RKO (cell line): ENCODE measurements around the gene ZNF205.
"Not testable (repeated sequence)": the region's sequence is repeated elsewhere in the genome, so short reads cannot be mapped to it uniquely, and the experiment has no call there.

ENCODE experiments used
- DNase-seq: peaks from one replicate; pipeline ENCODE4 v3.0.0-alpha.2; 2016; ENCODE audit warnings: low spot score

The ZNF205 gene

GRCh38 chr16:3134338-3135125 is 22.1 kb downstream of the ZNF205 start, which contains the start of gene ZNF213:
Gene ZNF213, plus strand, starts transcription at chr16:3135029. Its CDS starts 2,252 bp downstream, at chr16:3137281.
- DNase-seq: peak; percentile 98

- no peak for DNase-seq
Measured at GRCh38 chr16:3135126-3135715, 22.8 kb downstream of the ZNF205 start.

GRCh38 chr16:3137267-3137666 is 24.9 kb downstream of the ZNF205 start:
- DNase-seq: no peak

- no peak for DNase-seq
Measured at GRCh38 chr16:3138342-3138741, 26.0 kb downstream of the ZNF205 start.

- DNase-seq: no peak
Measured at GRCh38 chr16:3138823-3139426, 26.5 kb downstream of the ZNF205 start.

- not testable (repeated sequence) for DNase-seq
Measured at GRCh38 chr16:3139561-3139960, 27.2 kb downstream of the ZNF205 start.

- DNase-seq: no peak
Measured at GRCh38 chr16:3140603-3141427, 28.4 kb downstream of the ZNF205 start.

- no peak for DNase-seq
Measured at GRCh38 chr16:3141781-3142311, 29.5 kb downstream of the ZNF205 start.

- no peak for DNase-seq
Measured at GRCh38 chr16:3142327-3142726, 29.9 kb downstream of the ZNF205 start.

- DNase-seq: no peak
Measured at GRCh38 chr16:3142770-3143169, 30.4 kb downstream of the ZNF205 start.

GRCh38 chr16:3143189-3143588 is 30.8 kb downstream of the ZNF205 start:
- no peak for DNase-seq

- DNase-seq: no peak
Measured at GRCh38 chr16:3143598-3144320, 31.4 kb downstream of the ZNF205 start.

- DNase-seq: no peak
Measured at GRCh38 chr16:3144321-3144983, 32.1 kb downstream of the ZNF205 start.

- no peak for DNase-seq
Measured at GRCh38 chr16:3145151-3145550, 32.8 kb downstream of the ZNF205 start.

- no peak for DNase-seq
Measured at GRCh38 chr16:3145660-3146059, 33.3 kb downstream of the ZNF205 start.

- DNase-seq: no peak
Measured at GRCh38 chr16:3147046-3147756, 34.8 kb downstream of the ZNF205 start.

GRCh38 chr16:3147757-3148104 is 35.3 kb downstream of the ZNF205 start:
- DNase-seq: no peak

GRCh38 chr16:3148256-3149192 is 36.1 kb downstream of the ZNF205 start:
- DNase-seq: no peak

- no peak for DNase-seq
Measured at GRCh38 chr16:3149193-3149530, 36.8 kb downstream of the ZNF205 start.
